Tibial nerve (tissue), 4 donors: ENCODE measurements around the gene SPR.

Source experiments
- CTCF ChIP-seq, 5 experiments: fragments of 200-600 bp in 3 of 5; fragments of 450-650 bp in 2 of 5; sonication (generic) in 3 of 5; IDR thresholded peaks; one replicate each; pipeline ENCODE4 v1.5.1; 2016 to 2019; ENCODE audit warnings: antibody characterized with exemption in 5 of 5, mild to moderate bottlenecking in 3 of 5, moderate library complexity in 2 of 5
- EP300 ChIP-seq, 2 donors: sonication (generic); formaldehyde crosslinking; IDR thresholded peaks; one replicate each; pipeline ENCODE4 v1.6.1; 2017; ENCODE audit warnings: antibody characterized with exemption in 2 of 2, mild to moderate bottlenecking in 1 of 2
- POLR2A ChIP-seq, 2 donors: fragments of 450-650 bp; IDR thresholded peaks; one replicate each; pipeline ENCODE4 v1.6.1; 2017; ENCODE audit warnings: antibody characterized with exemption in 2 of 2, mild to moderate bottlenecking in 2 of 2, moderate library complexity in 2 of 2

- TF ChIP-seq CTCF (IDR thresholded peaks at IDR 0.05) (no peak), EP300 (IDR thresholded peaks at IDR 0.05) (no peak), POLR2A (IDR thresholded peaks at IDR 0.05) (no peak)
These were observed 24.2 kb upstream of the SPR start for GRCh38 chr2:72863046-72863445.
